ENCODE results near the gene RPS21. TPM values are rescaled to one million over a fixed set of nuclear protein-coding genes. Genes with fewer than 3 reads are reported as not detected.

The RPS21 gene
- total and polyA plus RNA-seq, 10 of the 15 experiments (the other 5 are each of a cell fraction or from before 2014, with no cell fraction given): 1,474 to 4,987 (median 2,439) TPM

GRCh38 chr20:62393830-62394229 is 6.9 kb downstream of the RPS21 start (continued):
- no peak for TF ChIP-seq MXI1 (IDR thresholded peaks at IDR 0.05; ENCODE audit: low read depth, low read length)

GRCh38 chr20:62394248-62395245 is 7.6 kb downstream of the RPS21 start:
- Histone ChIP-seq H3K4me2 (ENCODE audit: control insufficient read depth, insufficient read depth) (no peak overlapping the region), H3K79me2 (ENCODE audit: control insufficient read depth, insufficient read depth, low read length) (no peaks in the 10 kb centered on the region; the same call in 1 of the 2 replicates), H3K27me3 (replicated peaks in 1 of 2; ENCODE audit: control insufficient read depth in 2 of 2, insufficient read depth in 2 of 2, low read length in 1 of 2) (no peaks in the 10 kb centered on the region), H3K4me3 (no peak overlapping the region), H3K9ac (ENCODE audit: control insufficient read depth, insufficient read depth, low read length) (no peak overlapping the region), H3K27ac (ENCODE audit: control insufficient read depth, insufficient read depth) (no peak overlapping the region), H4K20me1 (ENCODE audit: control insufficient read depth, insufficient read depth) (no peaks in the 10 kb centered on the region), H3K4me1 (ENCODE audit: control insufficient read depth, insufficient read depth, low read length) (no peaks in the 10 kb centered on the region), H3K9me3 (replicated peaks; ENCODE audit: control insufficient read depth, insufficient read depth, low read length) (no peaks in the 10 kb centered on the region; the same call in 2 of the 3 replicates), H2AFZ (ENCODE audit: control insufficient read depth, low read depth, low read length) (no peak overlapping the region), H3K36me3 (ENCODE audit: control insufficient read depth in 2 of 2, insufficient read depth in 2 of 2, low read length in 1 of 2) (peaks cover 0 to 9% of the 10 kb centered on the region in 2 experiments; a peak in 2 of 4 replicates)
- POLR2A ChIA-PET: no interaction called here
- ATAC-seq: no peak
- DNase-seq (ENCODE audit: low read depth, low spot score): no peak
- 95% methylated on average over 37 of the region's 44 CpGs for WGBS (ENCODE audit: insufficient coverage, insufficient replicate concordance, low lambda C conversion rate, missing lambda C conversion rate)
- in situ Hi-C loops (cut with MboI) (loop anchor here (25.0 kb wide), 1 partner anchor 382 kb away; no protein-coding TSS in a partner anchor), intact Hi-C loops (cut with micrococcal nuclease; ENCODE audit: unreplicated experiment) (no loop called here)
- SMC1A ChIA-PET (ENCODE audit: uncharacterized antibody, unreplicated experiment): no interaction called here
- RAD21 ChIA-PET (ENCODE audit: unreplicated experiment): no interaction called here
- TF ChIP-seq SMARCA5 (IDR thresholded peaks at IDR 0.05): no peak
- TF ChIP-seq ESRRA (IDR thresholded peaks at IDR 0.05; ENCODE audit: low read length): no peak
- BruUV-seq (replicated peaks): no TSS peak
- FAIRE-seq: no peak
- CTCF ChIA-PET: no interaction called here
